ENCODE data around the gene RAD23B.
"Not testable (repeated sequence)": the region's sequence is repeated elsewhere in the genome, so short reads cannot be mapped to it uniquely, and the experiment has no call there.

RAD23B gene

GRCh38 chr9:107294756-107295155 is 11.7 kb downstream of the RAD23B start:
- no peak for DNase-seq

- no peak for DNase-seq
Observed at GRCh38 chr9:107295995-107296394, 12.9 kb downstream of the RAD23B start.

- not testable (repeated sequence) for DNase-seq
Observed at GRCh38 chr9:107296592-107296991, 13.5 kb downstream of the RAD23B start.

- no peak for DNase-seq
Observed at GRCh38 chr9:107299437-107299836, 16.4 kb downstream of the RAD23B start.

DNA sequence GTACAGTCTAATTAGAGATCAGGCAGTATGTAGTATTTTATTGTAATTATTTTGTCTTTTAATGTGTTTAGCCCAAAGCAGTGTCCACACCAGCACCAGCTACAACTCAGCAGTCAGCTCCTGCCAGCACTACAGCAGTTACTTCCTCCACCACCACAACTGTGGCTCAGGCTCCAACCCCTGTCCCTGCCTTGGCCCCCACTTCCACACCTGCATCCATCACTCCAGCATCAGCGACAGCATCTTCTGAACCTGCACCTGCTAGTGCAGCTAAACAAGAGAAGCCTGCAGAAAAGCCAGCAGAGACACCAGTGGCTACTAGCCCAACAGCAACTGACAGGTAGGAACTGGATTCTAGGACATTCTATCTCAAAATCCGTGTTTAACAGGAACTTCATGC is 23.2 kb downstream of the RAD23B start:
- DNase-seq: no peak

DNA sequence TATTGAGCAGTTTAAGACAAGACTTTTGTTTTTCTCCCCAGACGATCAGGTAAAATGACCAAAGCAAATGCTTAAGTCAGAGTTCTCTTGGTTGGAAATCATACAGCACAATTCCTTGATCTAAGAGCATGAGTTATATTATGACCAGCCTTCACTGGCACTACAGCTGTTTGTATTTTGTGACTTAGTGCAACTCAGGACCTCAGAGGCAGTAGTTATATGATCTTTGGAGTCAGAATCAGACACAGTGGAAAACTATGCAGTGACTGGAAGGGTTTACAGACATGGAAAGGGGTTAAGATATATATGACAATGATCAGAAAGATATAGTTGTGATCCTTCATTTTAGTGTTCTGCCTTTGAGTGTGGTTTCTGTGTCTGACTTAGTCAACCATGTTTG is 24.3 kb downstream of the RAD23B start:
- no peak for DNase-seq

DNA sequence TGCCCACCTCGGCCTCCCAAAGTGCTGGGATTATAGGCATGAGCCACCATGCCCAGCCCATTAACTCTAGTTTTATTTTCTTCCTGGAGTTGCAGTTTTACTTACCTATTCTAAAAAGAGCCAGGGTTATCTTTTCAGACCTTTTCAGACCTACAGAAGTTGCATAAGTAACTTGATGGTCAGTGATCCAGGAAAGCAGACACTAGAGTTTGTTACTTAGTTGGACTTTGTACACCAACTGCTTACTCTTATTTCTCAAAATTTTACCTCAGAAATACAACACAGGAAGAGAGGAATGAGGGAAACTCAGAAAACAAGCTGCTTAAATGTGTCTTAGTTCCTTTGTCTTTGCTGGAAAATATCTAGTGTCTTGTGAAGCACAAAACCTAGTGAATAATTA is 25.4 kb downstream of the RAD23B start:
- DNase-seq: no peak

DNA sequence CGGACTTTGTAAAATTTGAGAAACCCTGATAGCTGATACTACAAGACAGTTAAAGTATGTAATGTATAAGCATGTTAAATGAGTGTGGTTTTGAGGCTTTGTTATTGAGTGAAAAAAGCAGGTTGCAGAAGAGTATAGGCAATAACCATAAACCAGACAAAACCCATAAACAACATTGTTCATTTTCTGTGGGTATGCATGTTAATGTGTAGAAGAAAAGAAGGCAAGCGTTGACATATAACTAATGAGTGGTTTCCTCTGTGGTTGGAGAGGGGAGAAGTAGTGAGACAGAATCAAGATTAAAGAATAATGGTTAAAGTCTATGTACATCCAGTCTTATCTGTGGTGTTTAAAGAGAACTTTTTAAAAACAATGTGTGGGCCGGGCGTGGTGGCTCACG is 26.2 kb downstream of the RAD23B start:
- DNase-seq: peak; percentile 50 to 62

GRCh38 chr9:107312376-107313050 is 29.4 kb downstream of the RAD23B start:
- no peak for DNase-seq

DNA sequence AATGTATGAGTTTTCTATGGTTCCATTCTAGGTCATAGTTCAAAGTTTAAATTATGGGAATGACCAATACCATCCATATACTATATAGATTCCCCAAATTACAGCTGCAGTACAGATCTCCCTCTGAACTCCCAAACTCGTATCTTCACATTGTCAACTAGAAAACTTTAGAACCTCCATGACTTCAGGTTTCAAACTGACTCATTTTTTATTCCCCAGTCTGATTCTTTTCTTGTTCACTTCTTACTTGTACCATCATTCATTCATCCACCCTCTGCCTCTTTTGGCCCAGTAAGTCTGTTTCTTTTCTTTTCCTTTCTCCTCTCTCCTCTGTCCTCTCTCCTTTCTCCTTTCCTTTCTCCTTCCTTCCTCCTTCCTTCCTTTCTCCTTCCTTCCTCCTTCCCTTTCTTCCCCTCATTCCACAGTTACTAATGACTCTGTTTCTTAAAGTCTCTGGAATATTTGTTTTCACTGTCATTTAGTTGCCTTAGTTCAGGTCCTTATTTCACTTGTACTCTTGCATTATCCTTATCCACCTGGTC is 30.5 kb downstream of the RAD23B start:
- DNase-seq: no peak

GRCh38 chr9:107314763-107315162 is 31.7 kb downstream of the RAD23B start:
- DNase-seq: no peak

GRCh38 chr9:107316795-107317661 is 33.9 kb downstream of the RAD23B start:
- no peak for DNase-seq

DNA sequence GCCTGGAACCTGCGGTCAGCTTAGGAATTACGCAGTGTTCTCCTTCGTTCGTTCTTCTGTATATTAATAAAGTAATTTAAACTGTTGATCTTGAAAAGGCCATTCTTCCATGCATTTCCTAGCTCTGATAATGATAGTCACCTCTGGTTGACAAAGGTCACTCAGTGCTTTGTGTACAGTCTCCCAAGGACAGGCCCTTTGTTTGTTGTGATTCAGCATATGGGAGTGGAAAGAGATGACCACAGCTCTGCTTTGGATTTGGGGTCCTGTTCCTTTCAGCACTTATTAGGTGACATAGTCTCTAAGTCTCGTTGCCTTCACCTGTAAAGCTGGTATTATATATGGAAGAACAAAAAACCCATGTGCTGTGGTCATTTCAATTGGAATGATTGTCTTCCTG is 39.6 kb downstream of the RAD23B start:
- no peak for DNase-seq

DNA sequence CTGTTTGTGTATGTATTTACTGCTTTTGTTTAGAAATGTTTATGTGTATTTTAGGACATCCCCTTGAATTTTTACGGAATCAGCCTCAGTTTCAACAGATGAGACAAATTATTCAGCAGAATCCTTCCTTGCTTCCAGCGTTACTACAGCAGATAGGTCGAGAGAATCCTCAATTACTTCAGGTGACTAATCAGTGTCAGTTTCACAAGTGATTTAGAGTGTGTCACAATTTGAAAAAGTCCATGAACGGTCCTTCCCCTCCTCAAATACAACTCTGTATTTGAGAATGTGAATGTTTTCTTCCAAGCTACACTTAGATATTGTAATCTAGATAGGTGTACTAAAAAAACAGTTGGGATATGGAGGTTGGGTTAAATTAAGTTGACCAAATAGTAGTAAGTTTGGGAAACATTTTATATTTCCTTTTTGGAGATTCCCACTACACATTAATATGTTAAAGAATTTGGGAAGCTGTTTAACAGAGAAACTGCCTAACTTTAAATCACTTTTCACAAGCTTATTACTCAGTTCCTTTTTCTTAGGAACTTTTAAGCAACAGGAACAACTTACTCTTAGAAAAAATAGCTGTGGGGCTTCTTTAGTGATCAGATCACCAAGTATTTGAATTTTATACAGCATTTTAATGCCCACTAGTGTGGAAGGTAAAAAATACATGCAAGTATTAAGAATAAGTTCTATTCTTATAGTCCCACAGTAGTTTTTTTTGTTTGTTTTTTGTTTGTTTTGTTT is 40.9 kb downstream of the RAD23B start:
- no peak for DNase-seq

GRCh38 chr9:107325842-107326241 is 42.8 kb downstream of the RAD23B start:
- DNase-seq: no peak

DNA sequence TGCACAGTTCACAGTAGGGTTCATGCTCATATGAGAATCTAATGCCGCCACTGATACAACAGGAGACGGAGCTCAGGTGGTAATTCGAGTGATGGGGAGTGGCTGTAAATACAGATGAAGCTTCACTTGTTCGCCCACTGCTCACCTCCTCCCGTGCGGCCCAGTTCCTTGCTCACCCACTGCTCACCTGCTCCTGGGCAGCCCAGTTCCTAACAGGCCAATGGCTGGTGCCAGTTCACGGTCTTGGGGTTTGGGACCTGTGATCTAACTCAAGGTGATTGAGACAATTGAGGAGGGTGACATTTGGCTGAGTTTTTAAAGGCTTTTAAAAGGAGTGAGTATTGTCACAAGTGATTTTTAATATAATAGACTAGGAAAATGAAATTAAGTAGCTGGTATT is 45.4 kb downstream of the RAD23B start:
- DNase-seq: no peak

DNA sequence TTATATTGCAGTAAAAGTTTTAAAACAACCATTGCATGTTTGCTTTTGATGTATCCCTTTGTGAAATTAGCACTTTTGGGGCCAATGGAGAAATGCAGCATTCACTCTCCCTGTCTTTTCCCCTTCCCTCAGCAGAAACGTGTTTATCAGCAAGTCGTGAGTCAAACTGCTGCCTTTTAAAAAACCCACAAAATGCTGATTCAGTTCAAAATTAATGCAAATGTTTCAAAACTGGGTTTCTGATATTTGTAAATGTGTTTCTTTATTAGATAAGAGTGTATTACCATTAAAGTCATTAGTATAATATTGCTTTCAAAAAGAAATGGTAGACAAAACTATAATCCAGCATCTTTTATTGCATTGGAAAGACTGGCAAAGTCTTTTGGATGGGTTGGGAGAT is 47.3 kb downstream of the RAD23B start:
- no peak for DNase-seq

DNA sequence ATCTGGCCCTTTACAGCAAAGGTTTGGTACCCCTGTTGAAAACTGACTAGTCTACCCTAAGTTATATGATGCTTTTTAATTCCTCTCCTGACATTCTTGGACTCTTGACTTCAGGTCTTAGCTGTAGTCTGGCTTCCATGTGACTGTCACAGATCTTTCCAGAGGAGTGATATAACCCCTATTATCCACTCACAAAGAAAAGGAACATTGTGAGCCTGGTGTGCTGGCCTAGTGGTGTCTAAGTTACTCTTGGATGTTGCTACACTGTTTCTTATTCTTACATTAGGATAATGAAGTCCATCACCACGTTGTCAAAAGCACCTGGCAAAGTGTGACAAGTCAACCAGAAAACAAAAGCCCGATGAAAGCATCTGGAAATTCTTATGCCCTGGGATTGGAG is 49.8 kb downstream of the RAD23B start:
- no peak for DNase-seq

- DNase-seq: no peak
Observed at GRCh38 chr9:107333363-107333762, 50.3 kb downstream of the RAD23B start.

DNA sequence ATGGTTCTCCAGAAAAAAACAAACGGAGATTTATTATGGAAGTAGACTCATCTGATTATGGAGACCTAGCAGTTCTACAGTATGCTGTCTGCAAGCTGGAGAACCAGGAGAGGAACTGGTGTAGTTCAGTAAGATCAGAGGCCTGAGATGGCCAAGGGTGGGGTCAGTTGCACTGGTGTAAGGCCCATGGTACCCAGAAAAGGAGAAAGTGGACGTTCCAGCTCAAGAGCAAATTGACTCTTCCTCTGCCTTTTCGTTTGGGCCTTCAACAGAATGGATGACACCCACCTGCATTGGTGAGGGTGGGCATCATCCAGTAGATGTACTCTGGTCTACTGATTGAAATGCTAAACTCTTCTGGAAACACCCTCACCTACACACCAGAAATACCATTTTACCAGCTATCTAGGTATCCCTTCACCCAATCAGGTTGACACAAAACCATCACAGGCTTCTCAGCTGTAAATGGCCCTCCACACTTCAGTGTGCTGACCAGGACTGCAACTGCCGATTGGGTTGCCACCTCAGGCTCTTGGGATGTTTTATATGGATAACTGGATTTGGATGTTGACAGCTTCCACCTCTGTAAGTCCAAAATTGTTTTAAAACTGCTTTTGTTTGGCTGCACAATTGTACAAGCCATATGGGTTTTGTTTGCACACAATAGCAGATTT is 51.2 kb downstream of the RAD23B start:
- DNase-seq: no peak

DNA sequence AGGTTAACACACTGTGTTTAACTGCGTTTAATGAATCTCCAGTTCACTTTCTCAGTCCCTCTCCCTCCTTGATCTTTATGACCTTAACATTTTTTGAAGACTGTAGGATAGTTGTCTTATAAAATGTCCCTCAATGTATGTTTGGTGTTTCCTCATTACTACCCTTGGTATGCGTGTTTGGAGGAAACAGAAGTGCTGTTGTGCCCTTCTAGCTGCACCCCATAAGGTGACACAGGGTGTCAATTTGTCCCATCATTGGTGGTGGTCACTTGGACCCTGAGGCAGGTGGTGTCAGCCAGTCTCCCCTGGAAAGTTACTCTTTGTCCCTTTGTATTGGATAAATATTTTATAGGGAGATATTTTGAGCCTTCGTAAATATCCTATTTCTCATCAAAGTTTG is 52.3 kb downstream of the RAD23B start:
- no peak for DNase-seq

GRCh38 chr9:107336718-107337360 is 53.8 kb downstream of the RAD23B start:
- DNase-seq: no peak
